B cell (primary cell): ENCODE data around the gene TMA7. TPM values are rescaled to one million over a fixed set of nuclear protein-coding genes. Genes with fewer than 3 reads are reported as not detected.

Experiments used
- ATAC-seq: fragments of 200-7000 bp; cut with Tn5 transposase; one replicate; pipeline ENCODE4 v1.10.0; 2021; ENCODE audit warnings: low read depth, mild to moderate bottlenecking, moderate number of reproducible peaks, moderate library complexity
- CTCF ChIA-PET: fragments of 350-600 bp; sonication (Branson Sonifier 250); formaldehyde crosslinking; loops from one replicate; lab custom pipeline; 2021; ENCODE audit warnings: antibody characterized with exemption, inconsistent platforms; lab: Charles Lee
- POLR2A ChIA-PET: fragments of 350-600 bp; sonication (Branson Sonifier 250); formaldehyde crosslinking; loops from one replicate; lab custom pipeline; 2021; ENCODE audit warnings: antibody characterized with exemption; lab: Charles Lee
- DNase-seq: peaks from one replicate; pipeline ENCODE4 v3.0.0; 2013
- H2AFZ ChIP-seq: 2 replicates; pipeline ENCODE4 v1.6.1; 2012; ENCODE audit warnings: mild to moderate bottlenecking, low read depth, low read length; ENCODE audit not compliant: insufficient read depth, poor library complexity, severe bottlenecking
- H3K27ac ChIP-seq, 2 donors: 1 replicate in 1 of 2; 2 replicates in 1 of 2; pipeline ENCODE4 v1.5.1; 2012 to 2013; ENCODE audit warnings: low read length in 2 of 2, mild to moderate bottlenecking in 2 of 2, moderate library complexity in 1 of 2
- H3K27me3 ChIP-seq, 4 experiments: fragments of 200-600 bp in 1 of 4; sonication (generic) in 1 of 4; replicated peaks in 1 of 4; 1 replicate in 2 of 4; 2 replicates in 2 of 4; pipeline versions ENCODE4 v1.6.1 to v1.7.0; 2013 to 2016; ENCODE audit warnings: low read length in 3 of 4, mild to moderate bottlenecking in 2 of 4, mixed read lengths in 1 of 4, moderate library complexity in 1 of 4; ENCODE audit not compliant: insufficient read depth in 4 of 4, control insufficient read depth in 3 of 4; ENCODE audit errors: control extremely low read depth in 1 of 4
- H3K36me3 ChIP-seq, 2 experiments: replicated peaks in 1 of 2; 1 replicate in 1 of 2; 2 replicates in 1 of 2; pipeline versions ENCODE4 v1.6.1 to v1.7.1; 2013; ENCODE audit warnings: low read length in 1 of 2; ENCODE audit not compliant: insufficient read depth in 2 of 2, control insufficient read depth in 1 of 2; ENCODE audit errors: control extremely low read depth in 1 of 2, extremely low read depth in 1 of 2
- H3K4me1 ChIP-seq, 2 donors: fragments of 200-600 bp in 1 of 2; sonication (generic) in 1 of 2; 1 replicate in 1 of 2; 2 replicates in 1 of 2; pipeline versions ENCODE4 v1.5.1 to v1.6.1; 2013 to 2017; ENCODE audit warnings: low read length in 2 of 2; ENCODE audit not compliant: control insufficient read depth in 2 of 2, insufficient read depth in 2 of 2
- H3K4me2 ChIP-seq: replicated peaks from 2 replicates; pipeline ENCODE3; 2012; ENCODE audit warnings: mild to moderate bottlenecking, low read depth, low read length; ENCODE audit not compliant: poor library complexity, severe bottlenecking
- H3K4me3 ChIP-seq, 5 experiments: fragments of 200-600 bp in 1 of 5; sonication (generic) in 1 of 5; 1 replicate in 3 of 5; 2 replicates in 2 of 5; pipeline versions ENCODE4 v1.5.1 to v1.7.0; 2011 to 2016; ENCODE audit warnings: low read length in 4 of 5, mild to moderate bottlenecking in 4 of 5, low read depth in 2 of 5, control low read depth in 1 of 5, moderate library complexity in 1 of 5; ENCODE audit not compliant: insufficient read depth in 1 of 5; ENCODE audit errors: control extremely low read depth in 1 of 5, extremely low read depth in 1 of 5
- H3K79me2 ChIP-seq: fragments of 200-600 bp; sonication (generic); one replicate; pipeline ENCODE4 v1.6.0; 2016; ENCODE audit warnings: low read length; ENCODE audit not compliant: control insufficient read depth, insufficient read depth
- H3K9ac ChIP-seq: fragments of 200-600 bp; sonication (generic); 2 replicates; pipeline ENCODE4 v1.6.1; 2017; ENCODE audit warnings: mild to moderate bottlenecking, low read length, moderate library complexity
- H3K9me3 ChIP-seq, 3 donors: one replicate each; pipeline versions ENCODE4 v1.6.1 to v1.7.1; 2013; ENCODE audit warnings: low read length in 2 of 3; ENCODE audit not compliant: control insufficient read depth in 2 of 3, insufficient read depth in 1 of 3; ENCODE audit errors: control extremely low read depth in 1 of 3
- H4K20me1 ChIP-seq: 2 replicates; pipeline ENCODE4 v1.6.0; 2012; ENCODE audit warnings: mild to moderate bottlenecking, low read length; ENCODE audit not compliant: insufficient read depth, control insufficient read depth, poor library complexity, severe bottlenecking
- H3K27ac Mint-ChIP-seq: one replicate; pipeline ENCODE4 v1.8.0; 2021; ENCODE audit warnings: mixed read lengths
- H3K27me3 Mint-ChIP-seq: one replicate; pipeline ENCODE4 v1.8.0; 2021; ENCODE audit warnings: mixed read lengths
- H3K4me1 Mint-ChIP-seq: one replicate; pipeline ENCODE4 v1.8.0; 2021; ENCODE audit warnings: mixed read lengths
- H3K4me3 Mint-ChIP-seq: one replicate; pipeline ENCODE4 v1.8.0; 2021; ENCODE audit warnings: mixed read lengths
- H3K9me3 Mint-ChIP-seq: one replicate; pipeline ENCODE4 v1.8.0; 2022; ENCODE audit warnings: mixed read lengths; ENCODE audit not compliant: insufficient read depth
- CTCF ChIP-seq: fragments of 200-600 bp; IDR thresholded peaks from one replicate; pipeline ENCODE4 v1.8.0; 2022; ENCODE audit warnings: antibody characterized with exemption, mild to moderate bottlenecking
- EZH2 ChIP-seq: IDR thresholded peaks from 2 replicates; pipeline ENCODE4 v1.6.1; 2012; ENCODE audit warnings: borderline replicate concordance, low read depth, mild to moderate bottlenecking, moderate library complexity, low read length; ENCODE audit not compliant: insufficient read depth, poor library complexity, severe bottlenecking
- WGBS: methylation state at CpG from one replicate; pipeline ENCODE4 v1.1.5; 2013; ENCODE audit warnings: missing lambda C conversion rate; ENCODE audit not compliant: insufficient coverage; 5-methylcytosine and 5-hydroxymethylcytosine counted together
- intact Hi-C: fragments of 100-400 bp; cut with micrococcal nuclease; formaldehyde crosslinking; loops from one replicate; pipeline ENCODE4 v1.10.0; 2022
- polyA plus RNA-seq: library from polyadenylated mRNA; depleted of rRNA; stranded (reverse); fragments of >200 nt; gene quantifications from 2 replicates; pipeline ENCODE4 v1.2.3, GENCODE V29; 2012
- total RNA-seq, 2 donors: library from RNA; stranded (reverse); fragments of 120-200 nt in 1 of 2; gene quantifications; 1 replicate in 1 of 2; 2 replicates in 1 of 2; pipeline versions ENCODE4 v1.2.3 to v1.2.4, GENCODE V29; 2013 to 2022

TMA7 gene
- total and polyA plus RNA-seq, 2 donors (not counting 1 experiment from before 2014, with no cell fraction given), result 169 to 194 TPM

- H3K4me1 Mint-ChIP-seq, result peaks cover 37% of the 10 kb centered on the region
- DNase-seq, result peak; percentile 89
- peak within 1 kb of the TSS; percentile 76 for H3K9ac ChIP-seq
- ChIA-PET CTCF (interaction anchor here (0.6 to 12.1 kb wide), 8 partner anchors 12 to 408 kb away, joined by 3 to 116 read pairs (median 6); a partner anchor contains a TSS), POLR2A (interaction anchor here (0.8 to 2.0 kb wide), 2 partner anchors 20 to 30 kb away, joined by 3 to 12 read pairs; a partner anchor contains a TSS)
- H3K27me3 ChIP-seq, result no peaks in the 10 kb centered on the region
- peak within 1 kb of the TSS; percentile 91 for H3K27ac Mint-ChIP-seq
- peak within 1 kb of the TSS; percentile 50 to 82 (median 73) for H3K4me3 ChIP-seq
- peaks cover 0 to 34% of the 10 kb centered on the region in 2 experiments for H3K36me3 ChIP-seq
- H2AFZ ChIP-seq, result peak within 1 kb of the TSS; percentile 84
- H3K79me2 ChIP-seq, result peaks cover 32% of the 10 kb centered on the region
- intact Hi-C loops, result loop anchor here (1.0 to 10.0 kb wide), 5 partner anchors 20 to 359 kb away; partner anchors contain the start of gene NME6
- H3K9me3 ChIP-seq, result no peaks in the 10 kb centered on the region
- H3K4me3 Mint-ChIP-seq, result peak within 1 kb of the TSS; percentile 91
- H3K4me1 ChIP-seq, result peaks cover 20 to 27% of the 10 kb centered on the region in 2 donors
- TF ChIP-seq CTCF (no peak), EZH2 (no peak)
- H3K4me2 ChIP-seq, result peak within 1 kb of the TSS; percentile 75
- peaks cover 12% of the 10 kb centered on the region for H4K20me1 ChIP-seq
- ATAC-seq, result peak; percentile 99
- peak within 1 kb of the TSS; percentile 37 to 69 for H3K27ac ChIP-seq
- H3K9me3 Mint-ChIP-seq, result no peaks in the 10 kb centered on the region
- no peaks in the 10 kb centered on the region for H3K27me3 Mint-ChIP-seq
- WGBS, result under 1% methylated on average over 91 of the region's 91 CpGs
Observed at GRCh38 chr3:48446425-48447193, 6.6 kb downstream of the TMA7 start, which contains the start of gene ATRIP. TSS of gene ATRIP (plus strand) at chr3:48446737. CDS start at chr3:48446846, 109 bp downstream.

DNA sequence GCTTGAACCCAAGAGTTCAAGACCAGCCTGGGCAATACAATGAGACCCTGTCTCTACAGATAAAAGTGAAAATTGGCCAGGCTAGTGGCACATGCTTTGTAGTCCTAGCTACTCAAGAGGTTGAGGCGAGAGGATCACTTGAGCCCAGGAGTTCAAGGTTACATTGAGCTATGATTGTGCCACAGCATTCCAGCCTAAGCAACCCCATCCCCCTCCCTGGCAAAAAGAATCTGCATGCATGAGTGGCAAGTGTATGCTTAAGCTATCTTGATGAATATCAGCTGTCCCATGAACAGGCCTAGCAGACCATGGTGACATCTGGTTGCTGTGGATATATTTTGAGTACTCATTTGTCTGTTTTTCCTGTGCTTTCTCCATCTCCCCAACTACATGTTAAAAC, 11.2 kb downstream of the TMA7 start:
- WGBS, result no CpG with 5 or more reads among the region's 1 CpG
- no peak overlapping the region for H3K4me3 Mint-ChIP-seq

More for the DNA sequence above, 11.2 kb downstream of the TMA7 start:
- no peaks in the 10 kb centered on the region for H3K9me3 ChIP-seq
- no peak for ATAC-seq
- no peak overlapping the region for H3K4me3 ChIP-seq
- intact Hi-C loops, result no loop called here
- no peak overlapping the region for H3K4me2 ChIP-seq
- no peaks in the 10 kb centered on the region for H3K27me3 Mint-ChIP-seq
- ChIA-PET CTCF (interaction anchor here (1.5 to 12.1 kb wide), 3 partner anchors 11 to 52 kb away, joined by 3 to 116 read pairs (median 7); partner anchors contain the start of genes CCDC51 and TMA7), POLR2A (no interaction called here)
- peaks cover 5 to 37% of the 10 kb centered on the region in 2 experiments for H3K36me3 ChIP-seq
- TF ChIP-seq EZH2 (no peak), CTCF (no peak)
- peaks cover 23% of the 10 kb centered on the region for H3K79me2 ChIP-seq
- H2AFZ ChIP-seq, result no peak overlapping the region
- DNase-seq, result no peak
- no peak overlapping the region for H3K9ac ChIP-seq
- H4K20me1 ChIP-seq, result no peaks in the 10 kb centered on the region
- no peaks in the 10 kb centered on the region for H3K9me3 Mint-ChIP-seq
- H3K4me1 ChIP-seq, result peaks cover 9 to 12% of the 10 kb centered on the region in 2 donors
- H3K27me3 ChIP-seq, result no peaks in the 10 kb centered on the region
- peaks cover 21% of the 10 kb centered on the region for H3K4me1 Mint-ChIP-seq
- no peak overlapping the region for H3K27ac ChIP-seq
- H3K27ac Mint-ChIP-seq, result no peak overlapping the region
